ENCODE measurements around the gene CNTF. TPM values are rescaled to one million over a fixed set of nuclear protein-coding genes. Genes with fewer than 3 reads are reported as not detected.

CNTF gene
- total RNA-seq, 1 experiment from 2014 or later: 1.6 TPM

DNA sequence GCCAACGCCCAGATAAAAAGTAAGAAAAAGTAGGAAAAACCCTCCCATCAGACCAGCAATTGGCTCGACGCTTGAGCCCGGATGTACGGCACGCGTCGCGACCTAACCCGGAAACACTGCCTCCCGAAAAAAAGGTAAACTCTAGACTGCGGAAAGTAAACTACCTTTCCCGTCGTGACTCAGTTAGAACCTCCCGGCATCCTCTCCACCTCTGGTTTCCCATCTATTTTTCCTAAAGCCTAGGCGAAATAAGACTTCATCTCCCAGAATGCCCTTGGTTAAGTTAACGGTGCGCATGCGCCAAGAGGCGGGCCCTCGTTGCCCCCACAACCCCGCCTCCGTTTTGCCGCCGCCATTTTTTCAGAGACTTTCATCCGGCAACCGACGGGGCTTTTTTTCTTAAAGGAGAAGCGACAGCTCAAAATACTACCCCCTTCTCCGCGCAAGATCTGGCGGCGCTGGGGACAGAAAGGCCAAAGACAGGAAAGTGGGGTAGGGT is 44.3 kb upstream of the CNTF start:
- no TSS peak for BruUV-seq (replicated peaks)
- ChIA-PET POLR2A (ENCODE audit: unreplicated experiment) (no interaction called here), CTCF (interaction anchor here (0.6 kb wide), 1 partner anchor 423 kb away, joined by 8 read pairs; no protein-coding TSS in a partner anchor)
- TF ChIP-seq EZH2 (IDR thresholded peaks at IDR 0.05; ENCODE audit: low read length, unreplicated experiment) (no peak), EZH2phosphoT487 (IDR thresholded peaks at IDR 0.05; ENCODE audit: borderline replicate concordance, low read length) (no peak)
- TF ChIP-seq, protein P1, sequence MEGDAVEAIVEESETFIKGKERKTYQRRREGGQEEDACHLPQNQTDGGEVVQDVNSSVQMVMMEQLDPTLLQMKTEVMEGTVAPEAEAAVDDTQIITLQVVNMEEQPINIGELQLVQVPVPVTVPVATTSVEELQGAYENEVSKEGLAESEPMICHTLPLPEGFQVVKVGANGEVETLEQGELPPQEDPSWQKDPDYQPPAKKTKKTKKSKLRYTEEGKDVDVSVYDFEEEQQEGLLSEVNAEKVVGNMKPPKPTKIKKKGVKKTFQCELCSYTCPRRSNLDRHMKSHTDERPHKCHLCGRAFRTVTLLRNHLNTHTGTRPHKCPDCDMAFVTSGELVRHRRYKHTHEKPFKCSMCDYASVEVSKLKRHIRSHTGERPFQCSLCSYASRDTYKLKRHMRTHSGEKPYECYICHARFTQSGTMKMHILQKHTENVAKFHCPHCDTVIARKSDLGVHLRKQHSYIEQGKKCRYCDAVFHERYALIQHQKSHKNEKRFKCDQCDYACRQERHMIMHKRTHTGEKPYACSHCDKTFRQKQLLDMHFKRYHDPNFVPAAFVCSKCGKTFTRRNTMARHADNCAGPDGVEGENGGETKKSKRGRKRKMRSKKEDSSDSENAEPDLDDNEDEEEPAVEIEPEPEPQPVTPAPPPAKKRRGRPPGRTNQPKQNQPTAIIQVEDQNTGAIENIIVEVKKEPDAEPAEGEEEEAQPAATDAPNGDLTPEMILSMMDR (conservative IDR thresholded peaks at IDR 0.05; ENCODE audit: low read depth, low read length): no peak
- H3K36me3 ChIP-seq (ENCODE audit: low read depth, low read length): peaks cover 4% of the 10 kb centered on the region; the same call in 1 of the 2 replicates
- H3K79me2 ChIP-seq (ENCODE audit: low read length): peaks cover 66% of the 10 kb centered on the region
- H3K27ac ChIP-seq (ENCODE audit: low read length): peak overlapping the region; percentile 97
- no peaks in the 10 kb centered on the region for H3K9me2 ChIP-seq (replicated peaks; ENCODE audit: low read length)
- H3K4me3 ChIP-seq (ENCODE audit: low read length): peak overlapping the region; percentile 80
- peak overlapping the region; percentile 79 for H2AFZ ChIP-seq (ENCODE audit: low read length)
- intact Hi-C loops (cut with micrococcal nuclease): loop anchor here (1.0 to 5.0 kb wide), 5 partner anchors 186 to 1256 kb away; partner anchors contain the start of genes FAM111A, MED19, TMX2 and TNKS1BP1
- H3K4me2 ChIP-seq (ENCODE audit: low read length): peak overlapping the region; percentile 92
- H3K9ac ChIP-seq (ENCODE audit: low read length): peak overlapping the region; percentile 99
- peaks cover 67% of the 10 kb centered on the region for H3K4me1 ChIP-seq (ENCODE audit: insufficient read depth, low read length)
- H3K9me3 ChIP-seq (ENCODE audit: low read length): no peaks in the 10 kb centered on the region
- ATAC-seq (peak; percentile 53), DNase-seq (peak; percentile 99)
- peaks cover 33% of the 10 kb centered on the region for H4K20me1 ChIP-seq (ENCODE audit: low read length)
- H3K27me3 ChIP-seq (ENCODE audit: low read length): no peaks in the 10 kb centered on the region
- H3F3A ChIP-seq (ENCODE audit: low read length, unreplicated experiment): peaks cover 20% of the 10 kb centered on the region

DNA sequence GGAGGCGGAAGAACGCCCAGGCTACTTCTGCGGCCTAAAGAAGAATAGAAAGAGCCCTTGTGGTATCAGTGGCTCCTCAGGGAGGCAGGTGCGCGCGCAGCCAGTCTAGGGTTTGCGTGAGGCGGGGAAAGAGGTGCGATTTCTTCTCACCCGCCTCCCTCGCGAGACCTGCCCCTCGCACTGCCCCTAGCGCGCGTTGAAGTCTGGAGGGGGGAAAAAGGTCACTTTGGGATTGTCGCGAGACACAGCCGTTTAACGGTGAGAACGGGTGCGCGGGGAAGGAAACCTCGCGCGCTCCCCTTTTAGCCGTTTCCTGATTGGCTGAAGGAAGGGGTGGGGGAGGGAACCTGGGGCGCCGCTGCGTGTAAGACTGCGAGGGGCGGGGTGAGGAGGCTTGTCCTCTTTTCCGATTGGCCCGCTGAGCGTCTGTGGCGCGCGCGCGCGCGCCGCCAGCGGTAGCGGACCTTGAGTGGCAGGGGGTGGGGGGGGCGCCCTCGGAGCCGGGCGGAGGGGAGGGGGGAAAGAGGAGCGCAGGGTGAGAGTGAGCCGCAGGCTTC is 43.8 kb upstream of the CNTF start, which contains the start of gene ZFP91:
Gene ZFP91, plus strand, starts transcription at position 429 of the 557 bp plus-strand sequence. CDS start 219 bp downstream, outside the sequence.
- TF ChIP-seq, protein P1 (conservative IDR thresholded peaks at IDR 0.05; ENCODE audit: low read depth, low read length): no peak
- TF ChIP-seq EZH2phosphoT487 (IDR thresholded peaks at IDR 0.05; ENCODE audit: borderline replicate concordance, low read length): no peak
- no peak for TF ChIP-seq EZH2 (IDR thresholded peaks at IDR 0.05; ENCODE audit: low read length, unreplicated experiment)
- DNase-seq (peak; percentile 99), ATAC-seq (peak; percentile 53)
- Histone ChIP-seq H3K27me3 (ENCODE audit: low read length) (no peaks in the 10 kb centered on the region), H3K4me1 (ENCODE audit: insufficient read depth, low read length) (peaks cover 63% of the 10 kb centered on the region), H3K36me3 (ENCODE audit: low read depth, low read length) (peaks cover 4% of the 10 kb centered on the region; the same call in 1 of the 2 replicates), H3K9ac (ENCODE audit: low read length) (peak within 1 kb of the TSS; percentile 99), H3K79me2 (ENCODE audit: low read length) (peaks cover 72% of the 10 kb centered on the region), H3F3A (ENCODE audit: low read length, unreplicated experiment) (peaks cover 20% of the 10 kb centered on the region), H2AFZ (ENCODE audit: low read length) (peak within 1 kb of the TSS; percentile 79), H3K27ac (ENCODE audit: low read length) (peak within 1 kb of the TSS; percentile 97), H3K4me2 (ENCODE audit: low read length) (peak within 1 kb of the TSS; percentile 92), H3K4me3 (ENCODE audit: low read length) (peak within 1 kb of the TSS; percentile 83), H3K9me3 (ENCODE audit: low read length) (no peaks in the 10 kb centered on the region), H3K9me2 (replicated peaks; ENCODE audit: low read length) (no peaks in the 10 kb centered on the region), H4K20me1 (ENCODE audit: low read length) (peaks cover 37% of the 10 kb centered on the region)
- ChIA-PET CTCF (no interaction called here), POLR2A (ENCODE audit: unreplicated experiment) (no interaction called here)
- intact Hi-C loops (cut with micrococcal nuclease): loop anchor here (1.0 to 5.0 kb wide), 6 partner anchors 38 to 1256 kb away; partner anchors contain the start of genes FAM111A, MED19, TMX2 and TNKS1BP1
- TSS peak; percentile 2 for BruUV-seq (replicated peaks)
